Colonic mucosa (tissue), 4 donors: ENCODE measurements around the gene MTARC2. TPM values are rescaled to one million over a fixed set of nuclear protein-coding genes. Genes with fewer than 3 reads are reported as not detected.

Experiments
- DNase-seq: peaks from one replicate; pipeline ENCODE4 v3.0.0-alpha.2; 2020
- H3K27ac ChIP-seq: fragments of 200-600 bp; one replicate; pipeline ENCODE4 v1.8.0; 2021
- H3K27me3 ChIP-seq: fragments of 200-600 bp; one replicate; pipeline ENCODE4 v1.8.0; 2021
- H3K36me3 ChIP-seq: fragments of 200-600 bp; one replicate; pipeline ENCODE4 v1.8.0; 2021
- H3K4me1 ChIP-seq: fragments of 200-600 bp; one replicate; pipeline ENCODE4 v1.8.0; 2021; ENCODE audit warnings: mild to moderate bottlenecking
- H3K4me3 ChIP-seq: fragments of 200-600 bp; one replicate; pipeline ENCODE4 v1.8.0; 2021
- H3K9ac ChIP-seq, 2 donors: one replicate each; pipeline ENCODE4 v1.7.0; 2013; ENCODE audit warnings: control low read depth in 2 of 2, low read depth in 2 of 2, low read length in 2 of 2
- H3K9me3 ChIP-seq: fragments of 200-600 bp; one replicate; pipeline ENCODE4 v1.8.0; 2021
- CTCF ChIP-seq: fragments of 200-600 bp; IDR thresholded peaks from one replicate; pipeline ENCODE4 v1.8.0; 2022; ENCODE audit warnings: antibody characterized with exemption, mild to moderate bottlenecking
- intact Hi-C: fragments of 100-400 bp; cut with DNase I; formaldehyde crosslinking; loops from one replicate; pipeline ENCODE4 v1.14.1; 2022
- total RNA-seq, 2 donors: library from RNA; stranded (reverse); fragmentation: NEBNext Ultra II Directional in 1 of 2; extraction: Animal tissue kit (Norgen Biotek cat#: 25700) in 1 of 2; gene quantifications; one replicate each; pipeline ENCODE4 v1.2.1, GENCODE V29; 2021
- donor health status: healthy.
- donor health status: DM: no; HTN: no; CAD: no.
- donor health status: DM: no; HTN: no; CAD: no.

MTARC2 gene
- total RNA-seq, 2 donors from 2014 or later: 28.1 to 32.3 TPM

- Histone ChIP-seq H3K27ac (no peak overlapping the region), H3K9me3 (no peaks in the 10 kb centered on the region), H3K4me1 (no peaks in the 10 kb centered on the region), H3K36me3 (no peaks in the 10 kb centered on the region), H3K27me3 (no peaks in the 10 kb centered on the region), H3K9ac (no peak overlapping the region), H3K4me3 (no peak overlapping the region)
- no peak for DNase-seq
- intact Hi-C loops: no loop called here
- TF ChIP-seq CTCF: no peak
Observed at GRCh38 chr1:220726634-220727033, 21.5 kb upstream of the MTARC2 start.

DNA sequence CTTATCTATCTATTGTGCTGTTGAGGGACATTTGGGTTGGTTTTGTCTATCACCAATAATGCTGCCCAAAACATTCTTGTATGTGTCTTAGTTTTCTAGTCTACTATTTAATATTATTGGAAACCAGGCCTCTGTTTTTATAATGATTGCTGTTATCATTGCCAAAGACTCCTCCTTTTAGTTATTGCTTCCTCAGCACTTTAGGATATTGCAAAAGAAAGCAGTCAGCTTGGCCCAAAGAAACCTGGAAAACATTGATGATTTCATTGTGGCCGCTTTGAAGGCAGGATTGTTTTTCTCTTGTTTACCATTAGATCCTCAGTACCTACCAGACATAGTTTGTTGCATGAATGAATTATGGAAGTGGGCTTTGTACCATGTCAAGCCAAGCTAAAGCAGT, 20.6 kb upstream of the MTARC2 start:
- Histone ChIP-seq H3K9ac (no peak overlapping the region), H3K27ac (no peak overlapping the region), H3K36me3 (no peaks in the 10 kb centered on the region), H3K27me3 (no peaks in the 10 kb centered on the region), H3K4me1 (no peaks in the 10 kb centered on the region), H3K4me3 (no peak overlapping the region), H3K9me3 (no peaks in the 10 kb centered on the region)
- TF ChIP-seq CTCF: no peak
- intact Hi-C loops: no loop called here
- no peak for DNase-seq

- Histone ChIP-seq H3K9ac (no peak overlapping the region), H3K27me3 (no peaks in the 10 kb centered on the region), H3K4me1 (no peaks in the 10 kb centered on the region), H3K4me3 (no peak overlapping the region), H3K9me3 (no peaks in the 10 kb centered on the region), H3K36me3 (no peaks in the 10 kb centered on the region), H3K27ac (no peak overlapping the region)
- intact Hi-C loops: loop anchor here (5.0 kb wide), 1 partner anchor 43 kb away; no protein-coding TSS in a partner anchor
- no peak for TF ChIP-seq CTCF
- DNase-seq: no peak
Observed at GRCh38 chr1:220730486-220730885, 17.6 kb upstream of the MTARC2 start.

- Histone ChIP-seq H3K4me3 (no peak overlapping the region), H3K27ac (peak overlapping the region; percentile 3), H3K36me3 (no peaks in the 10 kb centered on the region), H3K9ac (no peak overlapping the region), H3K27me3 (no peaks in the 10 kb centered on the region), H3K4me1 (no peaks in the 10 kb centered on the region), H3K9me3 (no peaks in the 10 kb centered on the region)
- intact Hi-C loops: loop anchor here (5.0 kb wide), 1 partner anchor 45 kb away; no protein-coding TSS in a partner anchor
- TF ChIP-seq CTCF: no peak
- DNase-seq: no peak
Observed at GRCh38 chr1:220732137-220732536, 16.0 kb upstream of the MTARC2 start.

DNA sequence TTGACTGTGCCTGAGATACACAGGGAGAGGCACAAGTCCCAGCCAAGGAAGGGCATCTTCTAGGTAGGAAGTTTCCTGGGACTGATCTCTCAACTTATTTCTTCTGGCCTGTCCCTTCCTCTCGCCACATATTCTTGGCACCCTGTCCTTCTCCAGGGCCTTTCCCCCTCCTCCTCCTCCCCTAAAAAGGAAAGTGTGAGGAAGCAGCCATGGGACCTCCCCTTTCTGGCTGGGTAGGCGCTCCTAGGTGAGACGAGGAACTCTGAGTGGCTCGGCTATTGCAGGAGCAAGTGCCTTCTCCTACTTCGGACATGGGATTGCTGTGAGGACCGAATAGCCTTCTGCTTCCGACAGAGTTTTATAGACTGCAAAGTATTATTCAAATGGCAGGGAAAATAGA, 15.5 kb upstream of the MTARC2 start:
- TF ChIP-seq CTCF: no peak
- peak overlapping the region in 1 of 2 donors; percentile 1 for H3K9ac ChIP-seq
- intact Hi-C loops: loop anchor here (5.0 kb wide), 1 partner anchor 45 kb away; no protein-coding TSS in a partner anchor
- DNase-seq: no peak
- H3K27ac ChIP-seq: peak overlapping the region; percentile 3
- H3K4me1 ChIP-seq: no peaks in the 10 kb centered on the region
- no peaks in the 10 kb centered on the region for H3K36me3 ChIP-seq
- H3K27me3 ChIP-seq: no peaks in the 10 kb centered on the region
- H3K9me3 ChIP-seq: no peaks in the 10 kb centered on the region
- no peak overlapping the region for H3K4me3 ChIP-seq
